ENCODE data around the gene RUBCNL. TPM values are rescaled to one million over a fixed set of nuclear protein-coding genes. Genes with fewer than 3 reads are reported as not detected.
"Not testable (repeated sequence)": the region's sequence is repeated elsewhere in the genome, so short reads cannot be mapped to it uniquely, and the experiment has no call there.

The RUBCNL gene, protein sequence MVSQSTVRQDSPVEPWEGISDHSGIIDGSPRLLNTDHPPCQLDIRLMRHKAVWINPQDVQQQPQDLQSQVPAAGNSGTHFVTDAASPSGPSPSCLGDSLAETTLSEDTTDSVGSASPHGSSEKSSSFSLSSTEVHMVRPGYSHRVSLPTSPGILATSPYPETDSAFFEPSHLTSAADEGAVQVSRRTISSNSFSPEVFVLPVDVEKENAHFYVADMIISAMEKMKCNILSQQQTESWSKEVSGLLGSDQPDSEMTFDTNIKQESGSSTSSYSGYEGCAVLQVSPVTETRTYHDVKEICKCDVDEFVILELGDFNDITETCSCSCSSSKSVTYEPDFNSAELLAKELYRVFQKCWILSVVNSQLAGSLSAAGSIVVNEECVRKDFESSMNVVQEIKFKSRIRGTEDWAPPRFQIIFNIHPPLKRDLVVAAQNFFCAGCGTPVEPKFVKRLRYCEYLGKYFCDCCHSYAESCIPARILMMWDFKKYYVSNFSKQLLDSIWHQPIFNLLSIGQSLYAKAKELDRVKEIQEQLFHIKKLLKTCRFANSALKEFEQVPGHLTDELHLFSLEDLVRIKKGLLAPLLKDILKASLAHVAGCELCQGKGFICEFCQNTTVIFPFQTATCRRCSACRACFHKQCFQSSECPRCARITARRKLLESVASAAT
- 1 to 10 TPM; 1.5 to 3.9 (median 2.7) TPM for polyA plus RNA-seq (ENCODE audit: insufficient read depth in 1 of 5, insufficient read length in 5 of 5, low replicate concordance in 1 of 5)
- long read RNA-seq, donor 1: 0 reads
- long read RNA-seq, donor 2: 0 reads
- long read RNA-seq, donor 3: 0 reads
- long read RNA-seq, donor 4: 0 reads
- long read RNA-seq, donor 5: 0 reads
- long read RNA-seq, donor 6: 0 reads
- long read RNA-seq, donor 7: 0 reads
- long read RNA-seq, donor 8: 0 reads

DNA sequence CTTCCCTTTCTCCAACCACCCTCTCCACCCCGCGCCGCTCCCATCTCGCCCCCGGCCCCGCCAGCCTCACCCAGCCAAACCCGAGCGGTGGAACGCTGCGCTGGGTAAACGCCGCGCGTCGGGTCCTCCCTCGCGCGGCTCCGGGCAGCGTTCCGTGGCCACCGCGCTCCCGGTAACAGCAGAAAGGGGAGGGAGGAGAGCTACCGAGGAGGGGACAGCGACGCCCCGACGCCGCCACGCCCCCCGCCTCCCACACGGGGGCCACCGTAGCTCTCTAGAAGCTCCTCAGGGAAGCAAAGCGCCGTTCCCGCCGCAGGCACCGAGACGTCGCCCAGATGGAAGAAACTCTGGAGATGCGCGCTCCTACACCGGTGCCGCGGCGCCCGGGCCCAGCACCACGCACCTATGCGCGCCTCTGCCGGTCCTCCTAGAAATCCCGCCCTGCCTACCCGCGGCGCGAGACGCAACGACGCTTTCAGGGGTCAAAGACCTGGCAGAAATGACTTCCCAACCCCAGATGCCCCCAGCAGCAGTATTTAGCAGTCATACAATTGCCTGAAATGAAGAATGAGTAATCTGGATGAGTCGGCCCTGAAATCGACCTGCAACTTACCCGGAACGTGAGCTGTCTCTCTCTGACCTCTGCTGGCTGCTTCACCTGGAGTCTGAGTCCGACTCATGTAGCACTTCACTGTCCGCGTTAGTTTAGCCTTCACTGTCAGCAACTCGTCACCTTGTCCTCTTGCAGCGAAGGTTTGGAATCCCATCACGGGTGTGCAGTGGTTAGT is at the start of gene RUBCNL:
Gene RUBCNL (minus strand): TSS at position 189 of the 788 bp plus-strand sequence. CDS start 14,777 bp downstream, outside the sequence.
- no peak for DNase-seq

DNA sequence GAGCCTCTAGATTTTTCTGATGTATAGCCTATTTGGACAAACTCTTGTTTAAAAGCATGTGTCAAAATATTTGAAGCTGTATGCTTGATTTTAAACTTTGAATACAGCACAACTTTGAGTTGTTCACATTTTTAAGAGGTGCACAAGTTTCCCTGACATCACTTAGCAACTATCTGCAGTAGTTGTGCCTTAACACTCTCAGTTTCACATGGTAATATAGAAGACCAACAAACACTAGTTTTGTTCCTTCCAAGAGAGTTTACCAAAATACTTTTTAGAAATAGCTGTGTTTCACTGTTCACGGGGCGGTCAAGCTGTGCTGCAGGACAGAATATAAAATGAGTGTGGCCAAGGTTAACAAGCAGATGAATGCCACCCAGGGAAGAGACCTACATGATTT is 42.5 kb upstream of the RUBCNL start:
- DNase-seq: not testable (repeated sequence)

DNA sequence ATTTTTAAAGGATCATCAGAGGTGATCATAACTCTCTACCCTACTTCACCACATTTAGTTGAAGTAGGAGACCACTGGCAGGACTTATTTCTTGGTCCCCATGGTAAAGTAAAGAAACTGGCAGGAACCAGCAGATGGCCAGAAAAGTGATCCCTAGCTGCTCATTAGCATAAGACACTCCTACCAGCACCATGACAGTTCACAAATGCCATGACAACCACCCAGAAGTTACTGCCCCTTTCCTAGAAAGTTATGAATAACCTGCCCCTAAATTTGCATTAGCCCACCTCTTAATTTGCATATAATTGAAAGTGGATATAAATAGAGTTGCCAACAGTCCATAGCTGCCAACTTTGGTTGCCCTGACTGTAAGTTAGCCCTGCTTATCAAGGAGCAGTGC is 18.4 kb upstream of the RUBCNL start:
- no peak for DNase-seq

GRCh38 chr13:46404733-46405100 is 17.7 kb upstream of the RUBCNL start:
- DNase-seq: no peak

- DNase-seq: no peak
These were observed 17.0 kb upstream of the RUBCNL start for GRCh38 chr13:46403851-46404732.

DNA sequence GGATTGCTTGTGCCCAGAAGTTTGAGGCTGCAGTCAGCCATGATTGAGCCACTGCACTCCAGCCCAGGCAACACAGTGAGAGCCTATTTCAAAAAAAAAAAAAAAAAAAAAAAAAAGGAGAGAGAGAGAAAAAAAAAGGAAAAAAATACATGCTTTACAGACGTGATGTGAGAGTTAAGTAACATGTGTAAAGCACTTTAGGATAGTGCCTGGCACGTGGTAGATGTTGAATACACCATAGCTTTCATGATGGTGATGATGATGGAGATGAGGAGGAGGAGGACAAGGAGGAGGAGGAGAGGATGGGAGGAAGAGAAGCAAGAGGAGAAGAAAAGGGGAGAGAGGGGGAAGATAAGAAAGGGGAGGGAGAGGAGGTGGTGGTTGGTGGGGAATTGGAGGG is 15.1 kb upstream of the RUBCNL start:
- no peak for DNase-seq

DNA sequence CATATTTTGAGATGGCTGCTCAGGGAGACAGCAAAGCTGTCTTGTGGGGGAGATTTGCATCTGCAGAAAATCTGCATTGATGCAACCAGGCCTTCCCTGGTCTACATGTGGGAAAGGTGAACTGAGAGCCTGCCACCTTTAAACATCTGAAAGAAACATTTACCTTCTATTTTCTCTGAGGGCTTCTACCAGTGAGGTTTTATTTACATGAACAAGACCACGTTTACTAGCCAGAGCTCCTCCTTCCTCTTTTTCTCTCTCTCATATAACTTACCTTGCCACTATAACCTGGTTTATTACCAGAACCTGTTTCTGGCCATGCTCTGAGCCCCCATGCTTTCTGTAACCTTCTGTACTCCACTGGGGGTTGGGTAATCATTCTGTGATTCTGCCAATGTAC is 14.4 kb upstream of the RUBCNL start:
- no peak for DNase-seq

DNA sequence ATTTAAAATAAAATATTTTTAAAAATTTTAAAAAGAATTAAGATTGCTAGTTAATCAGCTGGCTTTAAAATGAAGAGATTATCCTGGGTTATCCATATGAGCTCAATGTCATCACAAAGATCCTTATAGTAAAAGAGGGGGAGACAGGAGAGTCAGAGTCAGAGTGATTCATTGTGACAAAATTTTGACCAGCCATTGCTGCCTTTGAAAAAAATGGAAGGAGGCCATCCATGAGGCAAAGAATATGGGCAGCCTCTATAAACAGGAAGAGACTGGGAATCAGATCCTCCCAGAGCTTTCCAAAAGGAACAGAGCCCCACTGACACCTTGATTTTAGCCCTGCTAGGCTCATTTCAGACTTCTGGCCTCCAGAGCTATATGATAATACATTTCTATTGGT is 9.3 kb upstream of the RUBCNL start:
- no peak for DNase-seq

DNA sequence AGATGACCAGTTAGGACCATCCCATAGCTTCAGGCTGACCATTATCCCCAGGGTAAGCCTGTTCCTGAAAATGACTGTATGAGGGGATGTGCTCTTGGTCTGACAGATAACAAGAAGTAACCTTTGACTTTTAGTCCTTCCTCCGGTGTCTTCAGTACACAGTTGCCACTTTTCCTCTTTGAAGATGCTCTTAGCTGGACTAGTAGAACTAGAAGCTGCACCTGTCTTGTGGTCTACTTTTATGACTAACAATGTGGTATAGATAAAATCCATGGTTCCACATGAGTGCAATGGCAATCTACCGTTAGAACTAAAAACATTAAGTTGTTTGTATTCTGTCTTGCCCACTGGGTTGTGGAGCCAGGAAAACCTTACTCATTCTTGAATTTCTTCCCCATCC is 5.9 kb upstream of the RUBCNL start:
- no peak for DNase-seq

GRCh38 chr13:46389457-46390451 is 2.7 kb upstream of the RUBCNL start:
- DNase-seq: no peak

DNA sequence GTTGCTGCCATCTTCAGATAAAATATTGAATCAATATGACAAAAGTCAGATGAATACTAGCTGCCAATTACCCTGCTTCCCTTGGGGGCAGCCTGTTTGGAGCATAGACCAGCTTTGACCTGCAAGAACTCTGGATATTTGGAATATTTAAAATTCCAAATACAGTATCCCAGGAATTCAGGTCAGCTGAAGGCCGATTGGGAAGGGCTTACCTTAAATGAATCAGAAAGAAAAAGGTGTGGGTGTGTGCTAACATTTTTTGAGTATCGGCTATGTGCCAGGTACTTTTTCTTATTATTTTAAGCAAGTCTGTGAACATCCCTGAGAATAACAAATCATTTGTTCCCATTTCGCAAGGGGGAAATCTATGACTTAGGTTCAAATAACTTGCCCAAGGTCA is 1.8 kb upstream of the RUBCNL start:
- no peak for DNase-seq

DNA sequence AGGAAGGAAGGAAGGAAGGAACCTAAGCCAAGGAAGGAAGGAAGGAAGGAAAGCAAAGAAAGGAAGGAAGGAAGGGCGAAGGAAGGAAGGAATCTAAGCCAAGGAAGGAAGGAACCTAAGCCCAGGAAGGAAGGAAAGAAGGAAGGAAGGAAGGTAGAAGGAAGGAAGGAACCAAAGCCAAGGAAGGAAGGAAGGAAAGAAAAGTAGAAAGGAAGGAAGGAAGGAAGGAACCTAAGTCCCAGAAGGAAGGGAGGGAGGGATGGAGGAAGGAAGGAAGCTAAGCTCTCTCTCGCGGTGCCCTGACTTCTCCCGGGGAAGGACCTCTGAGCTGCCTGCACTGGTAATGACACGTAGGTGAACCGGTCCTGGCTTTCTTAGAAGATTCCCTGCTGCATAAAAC is 1.3 kb upstream of the RUBCNL start:
- DNase-seq: no peak

DNA sequence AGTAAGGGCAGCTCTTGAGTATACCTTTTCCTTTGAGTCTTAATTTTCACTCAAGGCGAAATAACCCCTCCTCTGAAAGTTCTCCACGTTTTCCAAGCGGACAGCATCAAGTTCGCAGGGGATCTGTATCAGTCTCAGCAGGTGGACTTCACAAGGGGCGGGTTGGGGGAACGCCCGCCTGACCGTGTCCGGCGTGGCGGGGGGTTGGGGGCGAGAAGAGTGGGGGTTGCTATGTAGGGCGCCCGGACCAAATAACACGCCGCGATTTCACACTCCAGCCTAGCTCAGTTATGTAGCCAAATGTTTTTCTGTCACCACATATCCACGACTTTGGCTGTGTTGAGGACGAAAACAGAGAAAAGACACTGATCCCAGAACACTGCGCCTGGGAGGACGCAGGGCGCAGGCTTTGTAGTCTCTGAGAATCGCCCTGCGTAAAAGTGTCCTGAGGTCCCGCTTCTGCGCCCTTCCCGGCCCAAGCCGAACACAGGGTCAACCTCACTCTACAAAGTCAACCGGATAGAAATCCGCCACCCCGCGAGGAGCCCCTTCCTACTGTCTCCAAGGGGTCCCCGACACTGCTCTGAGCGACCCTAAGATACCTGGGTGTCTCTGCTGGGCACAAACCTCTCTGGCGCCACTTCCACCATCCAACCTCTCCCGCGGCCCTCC is 524 bp downstream of the RUBCNL start:
- DNase-seq: no peak

DNA sequence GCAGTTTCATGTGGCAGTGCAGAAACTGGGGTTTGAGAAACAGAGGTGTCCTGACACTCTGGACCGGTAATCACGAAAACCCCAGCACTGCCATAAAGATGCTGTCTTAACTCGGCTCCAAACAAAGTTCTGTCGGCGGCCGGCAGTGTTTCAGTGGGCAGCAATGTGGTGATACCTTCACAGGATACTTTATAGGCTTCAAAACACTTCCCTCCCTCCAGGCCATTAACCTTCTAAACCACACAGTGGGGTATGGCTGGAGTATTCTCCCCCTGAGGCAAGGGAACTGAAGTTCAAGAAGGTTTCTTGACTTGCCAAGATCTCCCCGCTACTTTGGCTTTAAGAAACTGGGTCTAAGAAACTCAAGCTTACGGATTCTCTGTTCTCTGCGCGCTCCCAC is 1.1 kb downstream of the RUBCNL start:
- no peak for DNase-seq

GRCh38 chr13:46383383-46383782 is 3.7 kb downstream of the RUBCNL start:
- DNase-seq: no peak

DNA sequence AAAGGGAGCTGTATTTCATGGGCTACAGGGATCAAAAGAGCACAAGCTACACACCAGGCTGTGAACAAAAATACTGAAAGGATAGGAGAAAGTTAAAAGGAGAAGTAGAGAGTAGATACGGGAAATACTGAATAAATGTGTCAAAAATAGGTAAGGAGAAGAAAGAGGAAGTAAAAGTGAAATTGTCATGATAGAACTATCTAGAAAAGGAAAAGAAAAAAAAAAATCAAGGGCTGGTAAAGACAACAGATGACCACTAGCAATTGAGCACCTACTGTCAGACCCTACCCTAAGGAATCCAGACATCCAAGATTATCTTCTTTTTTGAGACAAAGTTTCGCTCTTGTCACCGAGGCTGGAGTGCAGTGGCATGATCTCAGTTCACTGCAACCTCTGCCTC is 4.8 kb downstream of the RUBCNL start:
- no peak for DNase-seq

- DNase-seq: no peak
These were observed 6.8 kb downstream of the RUBCNL start for GRCh38 chr13:46380242-46380641.

DNA sequence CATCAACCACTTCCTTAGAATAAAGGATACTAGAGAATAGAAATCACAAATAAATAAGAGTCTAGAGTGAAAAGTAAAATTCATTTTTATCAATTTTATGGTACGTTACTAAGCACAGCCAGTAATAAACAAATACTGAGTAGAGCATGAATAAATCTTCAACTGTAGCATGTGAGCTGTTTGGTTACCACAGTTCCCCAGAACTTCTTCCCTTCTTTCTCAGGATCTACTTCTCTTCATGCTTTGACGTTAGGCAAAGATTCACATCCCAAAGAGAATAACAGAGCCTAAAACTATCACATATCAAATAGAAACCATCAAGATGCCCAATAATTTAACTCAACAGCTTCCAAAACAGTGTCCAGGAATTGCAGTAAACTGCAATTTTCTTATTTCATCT is 7.4 kb downstream of the RUBCNL start:
- DNase-seq: no peak

DNA sequence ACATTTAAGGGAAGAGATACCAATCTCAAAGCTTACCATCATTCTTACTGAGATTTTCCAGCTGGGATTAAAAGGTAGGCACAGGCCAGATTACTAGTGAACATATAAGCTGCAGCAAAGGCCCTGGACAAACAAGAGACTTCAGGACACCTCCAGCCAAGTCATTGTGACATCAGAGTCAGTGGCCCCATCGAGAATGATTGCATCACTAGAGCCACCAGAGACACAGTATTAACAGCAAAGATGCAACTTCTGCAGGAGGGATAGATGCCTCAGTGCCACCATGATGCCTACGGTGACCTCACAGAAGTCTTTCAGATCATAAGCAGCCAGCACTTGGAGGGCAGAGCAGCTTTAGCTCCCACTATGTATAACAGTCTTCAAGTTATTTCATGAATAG is 8.6 kb downstream of the RUBCNL start:
- no peak for DNase-seq

All from right lung (tissue), 10 donors.